Common myeloid progenitor, CD34-positive (primary cell): ENCODE data around the gene FAM229B.
"Not testable (repeated sequence)": the region's sequence is repeated elsewhere in the genome, so short reads cannot be mapped to it uniquely, and the experiment has no call there.

Experiments used
- CTCF ChIA-PET: fragments of 350-600 bp; sonication (Branson Sonifier 250); formaldehyde crosslinking; loops from one replicate; lab custom pipeline; 2021; ENCODE audit warnings: antibody characterized with exemption; lab: Charles Lee
- POLR2A ChIA-PET: fragments of 350-600 bp; sonication (Branson Sonifier 250); formaldehyde crosslinking; loops from one replicate; lab custom pipeline; 2021; ENCODE audit warnings: antibody characterized with exemption; lab: Charles Lee
- DNase-seq, 3 donors: peaks; one replicate each; pipeline versions ENCODE4 v3.0.0 to v3.0.0-alpha.2; 2013
- H3K27ac ChIP-seq, 2 experiments: 1 replicate in 1 of 2; 2 replicates in 1 of 2; pipeline ENCODE4 v1.7.0; 2013; ENCODE audit warnings: inconsistent platforms in 2 of 2, low read length in 2 of 2, mild to moderate bottlenecking in 2 of 2, low read depth in 1 of 2, moderate library complexity in 1 of 2; ENCODE audit not compliant: severe bottlenecking in 2 of 2, insufficient read depth in 1 of 2, poor library complexity in 1 of 2
- H3K27me3 ChIP-seq, 5 experiments: replicated peaks in 2 of 5; 1 replicate in 3 of 5; 2 replicates in 2 of 5; pipeline versions ENCODE4 v1.6.1 to v1.7.0; 2013; ENCODE audit warnings: low read length in 4 of 5, mild to moderate bottlenecking in 2 of 5, moderate library complexity in 2 of 5, inconsistent platforms in 1 of 5; ENCODE audit not compliant: insufficient read depth in 5 of 5, control insufficient read depth in 4 of 5
- H3K36me3 ChIP-seq, 4 experiments: 1 replicate in 2 of 4; 2 replicates in 2 of 4; pipeline versions ENCODE4 v1.6.1 to v1.7.0; 2013; ENCODE audit warnings: low read length in 3 of 4, control low read depth in 1 of 4, mild to moderate bottlenecking in 1 of 4; ENCODE audit not compliant: control insufficient read depth in 4 of 4, insufficient read depth in 4 of 4
- H3K4me1 ChIP-seq, 4 experiments: 1 replicate in 3 of 4; 2 replicates in 1 of 4; pipeline versions ENCODE4 v1.6.1 to v1.7.1; 2013; ENCODE audit warnings: low read length in 3 of 4, mild to moderate bottlenecking in 3 of 4, control low read depth in 1 of 4, inconsistent platforms in 1 of 4, moderate library complexity in 1 of 4; ENCODE audit not compliant: control insufficient read depth in 4 of 4, insufficient read depth in 4 of 4; ENCODE audit errors: control extremely low read depth in 1 of 4
- H3K4me3 ChIP-seq, 7 experiments: 1 replicate in 4 of 7; 2 replicates in 3 of 7; pipeline versions ENCODE4 v1.5.1 to v1.7.0; 2013; ENCODE audit warnings: mild to moderate bottlenecking in 7 of 7, low read length in 6 of 7, moderate library complexity in 6 of 7, inconsistent platforms in 2 of 7, low read depth in 2 of 7, control low read depth in 1 of 7; ENCODE audit not compliant: insufficient read depth in 4 of 7, control insufficient read depth in 1 of 7; ENCODE audit errors: extremely low read depth in 1 of 7
- H3K9me3 ChIP-seq, 5 experiments: 1 replicate in 4 of 5; 2 replicates in 1 of 5; pipeline versions ENCODE4 v1.6.1 to v1.7.1; 2013; ENCODE audit warnings: low read length in 4 of 5, mild to moderate bottlenecking in 2 of 5, inconsistent platforms in 1 of 5, low read depth in 1 of 5, moderate library complexity in 1 of 5; ENCODE audit not compliant: control insufficient read depth in 4 of 5, insufficient read depth in 2 of 5; ENCODE audit errors: control extremely low read depth in 1 of 5
- WGBS: methylation state at CpG from one replicate; pipeline ENCODE4 v1.1.5; 2013; ENCODE audit not compliant: insufficient coverage; 5-methylcytosine and 5-hydroxymethylcytosine counted together

Gene FAM229B

GRCh38 chr6:112086744-112087135, 651 bp upstream of the FAM229B start:
- DNase-seq: peak; percentile 37 to 50 (median 40)
- peak overlapping the region; percentile 88 to 99 (median 94) for H3K4me3 ChIP-seq
- peaks cover 0 to 11% (median 6%) of the 10 kb centered on the region in 4 experiments for H3K36me3 ChIP-seq
- no peaks in the 10 kb centered on the region for H3K27me3 ChIP-seq
- 0% methylated on average over 4 of the region's 8 CpGs for WGBS
- CTCF ChIA-PET: interaction anchor here (0.7 to 3.1 kb wide), 12 partner anchors 11 to 141 kb away, joined by 3 to 21 read pairs (median 4); no protein-coding TSS in a partner anchor
- no peaks in the 10 kb centered on the region for H3K9me3 ChIP-seq
- peaks cover 0 to 10% (median 4%) of the 10 kb centered on the region in 4 experiments for H3K4me1 ChIP-seq
- POLR2A ChIA-PET: interaction anchor here (1.5 kb wide), 1 partner anchor 68 kb away, joined by 4 read pairs; no protein-coding TSS in a partner anchor
- H3K27ac ChIP-seq: peak overlapping the region; percentile 85 to 96

DNA sequence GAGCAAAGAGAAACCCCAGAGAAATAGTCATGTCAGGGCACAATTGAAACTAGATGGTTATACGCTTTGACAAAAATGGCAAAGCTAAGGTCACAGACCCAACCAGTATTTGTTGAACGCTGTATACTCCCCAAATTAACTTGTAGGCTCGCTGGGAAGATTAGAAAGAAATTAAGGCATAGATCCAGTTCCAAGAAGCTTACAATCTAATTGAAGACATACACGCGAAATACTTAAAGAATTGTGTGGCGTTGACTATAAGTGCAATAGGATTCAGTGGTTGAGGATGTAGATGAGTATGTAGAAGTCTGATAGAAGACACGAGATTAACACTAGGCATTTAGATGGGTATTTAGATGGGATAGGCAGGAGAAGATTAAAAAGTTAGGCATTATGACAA, 525 bp downstream of the FAM229B start:
- peaks cover 0 to 11% (median 3%) of the 10 kb centered on the region in 4 experiments for H3K36me3 ChIP-seq
- 40% methylated on average over 3 of the region's 7 CpGs for WGBS
- H3K4me3 ChIP-seq: peak overlapping the region; percentile 88 to 99 (median 94)
- ChIA-PET POLR2A (interaction anchor here (1.5 kb wide), 1 partner anchor 67 kb away, joined by 4 read pairs; no protein-coding TSS in a partner anchor), CTCF (interaction anchor here (0.7 to 3.1 kb wide), 9 partner anchors 13 to 140 kb away, joined by 3 to 21 read pairs (median 5); no protein-coding TSS in a partner anchor)
- no peak for DNase-seq
- no peaks in the 10 kb centered on the region for H3K27me3 ChIP-seq
- peaks cover 0 to 10% (median 4%) of the 10 kb centered on the region in 4 experiments for H3K4me1 ChIP-seq
- peak overlapping the region; percentile 85 to 96 for H3K27ac ChIP-seq
- H3K9me3 ChIP-seq: no peaks in the 10 kb centered on the region

GRCh38 chr6:112096901-112097300, 9.5 kb downstream of the FAM229B start:
- ChIA-PET CTCF (interaction anchor here (1.1 kb wide), 1 partner anchor 66 kb away, joined by 3 read pairs; no protein-coding TSS in a partner anchor), POLR2A (no interaction called here)
- no peaks in the 10 kb centered on the region for H3K27me3 ChIP-seq
- WGBS: 100% methylated on average over 2 of the region's 2 CpGs
- no peak overlapping the region for H3K27ac ChIP-seq
- DNase-seq: no peak
- no peaks in the 10 kb centered on the region for H3K4me1 ChIP-seq
- H3K36me3 ChIP-seq: peaks cover 0 to 11% (median 2%) of the 10 kb centered on the region in 4 experiments
- peaks cover 0 to 2% (median 0%) of the 10 kb centered on the region in 5 experiments for H3K9me3 ChIP-seq
- H3K4me3 ChIP-seq: no peak overlapping the region

DNA sequence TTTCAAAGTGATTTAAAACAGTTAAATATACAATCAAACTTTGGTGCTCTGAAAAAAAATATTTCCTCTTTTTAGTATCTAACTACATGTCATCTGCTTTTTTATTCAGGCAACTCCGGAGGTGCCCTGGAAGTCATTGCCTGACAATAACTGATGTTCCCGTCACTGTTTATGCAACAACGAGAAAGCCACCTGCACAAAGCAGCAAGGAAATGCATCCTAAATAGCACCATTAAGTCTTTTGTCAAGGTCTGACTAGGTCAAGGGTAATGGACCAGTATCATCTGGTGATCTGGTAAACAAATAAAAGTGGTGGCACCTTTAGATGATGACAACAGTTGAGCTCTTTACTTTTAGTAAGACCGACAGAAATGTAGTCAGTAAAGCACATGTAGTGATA, 13.2 kb downstream of the FAM229B start:
- ChIA-PET CTCF (interaction anchor here (0.6 kb wide), 2 partner anchors 585 to 1100 kb away, joined by 3 to 4 read pairs; no protein-coding TSS in a partner anchor), POLR2A (no interaction called here)
- Histone ChIP-seq H3K4me1 (no peaks in the 10 kb centered on the region), H3K27ac (no peak overlapping the region), H3K9me3 (peaks cover 0 to 2% (median 0%) of the 10 kb centered on the region in 5 experiments), H3K27me3 (no peaks in the 10 kb centered on the region), H3K4me3 (no peak overlapping the region), H3K36me3 (peaks cover 0 to 11% (median 2%) of the 10 kb centered on the region in 4 experiments)
- WGBS: 95% methylated on average over 3 of the region's 4 CpGs
- no peak for DNase-seq

DNA sequence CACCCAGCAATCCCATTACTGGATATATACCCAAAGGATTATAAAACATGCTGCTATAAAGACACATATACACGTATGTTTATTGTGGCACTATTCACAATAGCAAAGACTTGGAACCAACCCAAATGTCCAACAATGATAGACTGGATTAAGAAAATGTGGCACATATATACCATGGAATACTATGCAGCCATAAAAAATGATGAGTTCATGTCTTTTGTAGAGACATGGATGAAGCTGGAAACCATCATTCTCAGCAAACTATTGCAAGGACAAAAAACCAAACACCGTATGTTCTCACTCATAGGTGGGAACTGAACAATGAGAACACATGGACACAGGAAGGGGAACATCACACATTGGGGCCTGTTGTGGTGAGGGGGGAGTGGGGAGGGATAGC, 18.6 kb downstream of the FAM229B start:
- POLR2A ChIA-PET, H3K27me3 ChIP-seq, H3K27ac ChIP-seq, H3K4me3 ChIP-seq, CTCF ChIA-PET, DNase-seq, H3K9me3 ChIP-seq, H3K4me1 ChIP-seq, H3K36me3 ChIP-seq: not testable (repeated sequence)
- WGBS: no CpG with 5 or more reads among the region's 2 CpGs

GRCh38 chr6:112106562-112106961, 19.2 kb downstream of the FAM229B start:
- Histone ChIP-seq H3K9me3 (peaks cover 0 to 5% (median 0%) of the 10 kb centered on the region in 5 experiments), H3K4me3 (no peak overlapping the region), H3K4me1 (no peaks in the 10 kb centered on the region), H3K27me3 (no peaks in the 10 kb centered on the region), H3K27ac (no peak overlapping the region), H3K36me3 (no peaks in the 10 kb centered on the region)
- ChIA-PET CTCF (interaction anchor here (1.8 kb wide), 1 partner anchor 17 kb away, joined by 5 read pairs; no protein-coding TSS in a partner anchor), POLR2A (no interaction called here)
- WGBS: no CpG with 5 or more reads among the region's 2 CpGs
- DNase-seq: no peak

GRCh38 chr6:112109262-112109661, 21.9 kb downstream of the FAM229B start:
- no peaks in the 10 kb centered on the region for H3K27me3 ChIP-seq
- 92% methylated on average over 8 of the region's 9 CpGs for WGBS
- no peak for DNase-seq
- no peak overlapping the region for H3K27ac ChIP-seq
- H3K36me3 ChIP-seq: no peaks in the 10 kb centered on the region
- ChIA-PET POLR2A (no interaction called here), CTCF (interaction anchor here (1.5 kb wide), 1 partner anchor 55 kb away, joined by 3 read pairs; no protein-coding TSS in a partner anchor)
- peaks cover 0 to 5% (median 0%) of the 10 kb centered on the region in 5 experiments for H3K9me3 ChIP-seq
- no peaks in the 10 kb centered on the region for H3K4me1 ChIP-seq
- H3K4me3 ChIP-seq: no peak overlapping the region
